GM23248 (cell line): ENCODE measurements around the gene MAP2K5. TPM values are rescaled to one million over a fixed set of nuclear protein-coding genes. Genes with fewer than 3 reads are reported as not detected.
A peak's percentile ranks its signal among the peaks of the same experiment; 100 is the strongest.

Experiments
- DNase-seq: peaks from one replicate; pipeline ENCODE4 v3.0.0-alpha.2; 2015
- H2AFZ ChIP-seq: fragments of 200-600 bp; sonication (generic); 2 replicates; pipeline ENCODE4 v1.6.1; 2016; ENCODE audit warnings: antibody characterized with exemption
- H3F3A ChIP-seq: fragments of 200-600 bp; sonication (generic); 2 replicates; pipeline ENCODE4 v1.6.1; 2016; ENCODE audit warnings: mild to moderate bottlenecking, antibody characterized with exemption, mixed run types; ENCODE audit not compliant: insufficient read depth
- H3K27ac ChIP-seq: fragments of 200-600 bp; sonication (generic); 2 replicates; pipeline ENCODE4 v1.5.1; 2016; ENCODE audit warnings: mild to moderate bottlenecking
- H3K27me3 ChIP-seq: fragments of 200-600 bp; sonication (generic); replicated peaks from 2 replicates; pipeline ENCODE4 v1.6.1; 2016; ENCODE audit warnings: mild to moderate bottlenecking; ENCODE audit not compliant: insufficient read depth
- H3K36me3 ChIP-seq: fragments of 200-600 bp; sonication (generic); 2 replicates; pipeline ENCODE4 v1.6.1; 2016; ENCODE audit warnings: low read depth, mild to moderate bottlenecking
- H3K4me1 ChIP-seq: fragments of 200-600 bp; sonication (generic); 2 replicates; pipeline ENCODE4 v1.6.1; 2016; ENCODE audit warnings: mild to moderate bottlenecking; ENCODE audit not compliant: insufficient read depth
- H3K4me2 ChIP-seq: fragments of 200-600 bp; sonication (generic); one replicate; pipeline ENCODE4 v1.6.1; 2016; ENCODE audit warnings: mild to moderate bottlenecking; ENCODE audit not compliant: unreplicated experiment
- H3K4me3 ChIP-seq: fragments of 200-600 bp; sonication (generic); 2 replicates; pipeline ENCODE4 v1.5.1; 2016; ENCODE audit warnings: mild to moderate bottlenecking
- H3K79me2 ChIP-seq: fragments of 200-600 bp; sonication (generic); 2 replicates; pipeline ENCODE4 v1.6.1; 2016; ENCODE audit warnings: mild to moderate bottlenecking; ENCODE audit not compliant: insufficient read depth
- H3K9ac ChIP-seq: fragments of 200-600 bp; sonication (generic); 2 replicates; pipeline ENCODE4 v1.6.1; 2016; ENCODE audit warnings: mild to moderate bottlenecking
- H3K9me2 ChIP-seq: fragments of 200-600 bp; sonication (generic); 2 replicates; pipeline ENCODE4 v1.6.1; 2016; ENCODE audit warnings: mixed run types, mild to moderate bottlenecking, moderate library complexity; ENCODE audit not compliant: insufficient read depth
- H3K9me3 ChIP-seq: fragments of 200-600 bp; sonication (generic); one replicate; pipeline ENCODE4 v1.6.1; 2017; ENCODE audit warnings: low read depth
- H4K20me1 ChIP-seq: fragments of 200-600 bp; sonication (generic); 2 replicates; pipeline ENCODE4 v1.6.0; 2016; ENCODE audit not compliant: insufficient read depth
- EZH2 ChIP-seq: fragments of 200-600 bp; sonication (generic); IDR thresholded peaks from 2 replicates; pipeline ENCODE4 v1.6.1; 2018; ENCODE audit warnings: antibody characterized with exemption, mild to moderate bottlenecking; ENCODE audit not compliant: insufficient read depth, poor library complexity, severe bottlenecking
- EZH2phosphoT487 ChIP-seq: fragments of 200-600 bp; sonication (generic); IDR thresholded peaks from 2 replicates; pipeline ENCODE4 v1.6.1; 2018; ENCODE audit warnings: antibody characterized with exemption, moderate library complexity, mild to moderate bottlenecking, low read depth; ENCODE audit not compliant: insufficient read depth
- WGBS, 2 experiments: methylation state at CpG; one replicate each; pipeline ENCODE4 v1.1.6; 2015 to 2017; ENCODE audit warnings: low lambda C conversion rate in 2 of 2, low coverage in 1 of 2; ENCODE audit errors: missing lambda C conversion rate in 2 of 2; 5-methylcytosine and 5-hydroxymethylcytosine counted together
- in situ Hi-C: fragments of 300-500 bp; cut with MboI; formaldehyde crosslinking; loops from 2 replicates; pipeline ENCODE4 v1.15.0; 2020
- polyA plus RNA-seq: library from polyadenylated mRNA; unstranded; fragments of >200 nt; fragmentation: Nextera tagmentation; extraction: Ambion mirVana; gene quantifications from 2 replicates; pipeline ENCODE4 v1.2.1, GENCODE V29; 2016
- total RNA-seq: library from RNA; depleted of rRNA; stranded (reverse); fragments of >200 nt; shearing (Covaris generic); gene quantifications from 2 replicates; pipeline ENCODE4 v1.2.3, GENCODE V29; 2014

MAP2K5 gene
- total and polyA plus RNA-seq, 2 experiments from 2014 or later, result 2.8 to 15.0 TPM

DNA sequence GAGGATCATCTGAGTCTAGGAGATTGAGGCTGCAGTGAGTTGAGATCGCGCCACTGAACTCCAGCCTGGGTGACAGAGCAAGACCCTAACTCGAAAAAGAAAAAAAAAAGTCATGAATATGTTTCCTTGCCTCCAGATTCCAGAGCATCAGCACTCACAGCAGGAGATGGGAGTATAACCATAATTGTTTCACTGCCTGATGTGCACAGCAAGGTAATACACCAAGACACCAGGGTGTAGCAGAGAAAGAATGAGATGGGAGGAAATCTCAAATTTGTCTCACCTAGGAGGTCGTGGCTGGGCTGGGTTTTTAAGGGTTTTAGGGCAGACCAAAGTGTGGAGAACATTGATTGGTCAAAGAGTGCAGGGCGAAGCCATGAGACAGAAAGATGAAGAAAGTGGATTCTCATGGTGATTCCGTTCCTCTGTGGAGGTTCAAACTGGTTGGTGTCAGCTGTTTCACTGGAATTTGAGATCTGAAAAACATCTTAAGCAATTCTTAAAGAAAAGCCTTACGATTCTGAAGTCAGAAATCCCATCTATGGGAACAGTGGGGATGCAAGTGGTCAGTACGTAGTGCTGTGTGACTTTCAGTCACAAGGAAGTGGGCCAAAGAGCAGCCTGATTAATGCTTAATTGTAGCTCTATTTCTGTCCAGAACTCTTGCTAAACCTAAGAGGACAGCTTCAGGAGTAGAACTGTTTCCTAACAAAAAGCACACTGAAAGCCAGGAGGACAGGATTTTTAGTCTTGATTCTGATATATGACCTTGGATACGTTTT, 29.4 kb upstream of the MAP2K5 start:
- Histone ChIP-seq H3K4me3 (no peak overlapping the region), H3K36me3 (no peaks in the 10 kb centered on the region; the same call in 1 of the 2 replicates), H3K9ac (no peak overlapping the region), H3K27ac (no peak overlapping the region), H3K9me3 (no peaks in the 10 kb centered on the region), H3K79me2 (no peaks in the 10 kb centered on the region), H3K27me3 (no peaks in the 10 kb centered on the region), H3F3A (peaks cover 25% of the 10 kb centered on the region), H2AFZ (no peak overlapping the region), H3K9me2 (no peaks in the 10 kb centered on the region), H3K4me1 (peaks cover 29% of the 10 kb centered on the region), H3K4me2 (no peak overlapping the region), H4K20me1 (no peaks in the 10 kb centered on the region)
- TF ChIP-seq EZH2phosphoT487, result no peak
- no peak for TF ChIP-seq EZH2
- 78 to 79% methylated on average over 9 of the region's 9 CpGs for WGBS, 2 experiments
- DNase-seq, result no peak
- in situ Hi-C loops, result no loop called here

DNA sequence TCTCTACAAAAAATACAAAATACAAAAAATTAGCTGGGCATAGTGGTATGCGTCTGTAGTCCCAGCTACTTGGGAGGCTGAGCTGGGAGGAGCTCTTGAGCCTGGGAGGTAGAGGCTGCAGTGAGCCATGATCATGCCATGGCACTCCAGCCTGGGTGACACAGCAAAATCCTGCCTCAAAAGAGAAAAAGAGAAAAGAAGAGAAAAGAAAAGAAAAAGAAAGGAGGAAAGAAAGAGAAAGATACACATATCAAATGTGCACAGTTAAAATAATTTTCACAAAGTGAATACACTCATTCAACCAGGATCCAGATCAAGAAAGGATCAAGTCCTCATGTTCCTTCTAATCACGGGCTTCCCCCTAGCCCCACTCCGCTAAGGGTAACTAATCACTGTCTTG, 27.4 kb upstream of the MAP2K5 start:
- in situ Hi-C loops, result no loop called here
- H3K27ac ChIP-seq, result no peak overlapping the region
- no peak overlapping the region for H2AFZ ChIP-seq
- no peaks in the 10 kb centered on the region; the same call in 1 of the 2 replicates for H3K36me3 ChIP-seq
- TF ChIP-seq EZH2 (no peak), EZH2phosphoT487 (no peak)
- DNase-seq, result no peak
- no peaks in the 10 kb centered on the region for H3K9me2 ChIP-seq
- H3K79me2 ChIP-seq, result no peaks in the 10 kb centered on the region
- peaks cover 24% of the 10 kb centered on the region for H3F3A ChIP-seq
- no peaks in the 10 kb centered on the region for H4K20me1 ChIP-seq
- no peak overlapping the region for H3K9ac ChIP-seq
- no peaks in the 10 kb centered on the region for H3K27me3 ChIP-seq
- WGBS, 2 experiments, result 99% methylated on average over 3 of the region's 3 CpGs
- no peak overlapping the region for H3K4me3 ChIP-seq
- no peak overlapping the region for H3K4me2 ChIP-seq
- H3K4me1 ChIP-seq, result peaks cover 21% of the 10 kb centered on the region
- H3K9me3 ChIP-seq, result no peaks in the 10 kb centered on the region

DNA sequence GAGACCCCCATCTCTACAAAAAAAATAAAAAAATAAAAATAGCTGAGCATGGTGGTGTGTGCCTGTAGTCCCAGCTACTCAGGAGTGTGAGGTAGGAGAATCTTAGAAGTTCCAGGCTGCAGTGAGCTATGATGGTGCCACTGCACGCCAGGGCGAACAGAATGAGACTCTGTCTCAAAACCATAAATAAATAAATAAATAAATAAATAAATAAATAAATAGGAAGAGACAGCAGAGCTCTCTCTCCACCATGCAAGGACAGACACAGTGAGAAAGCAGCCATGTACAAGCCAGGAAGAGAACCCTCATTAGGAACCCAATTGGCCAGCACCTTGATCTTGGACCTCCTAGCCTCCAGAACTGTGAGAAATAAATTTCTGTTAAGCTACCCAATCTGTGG, 26.9 kb upstream of the MAP2K5 start:
- in situ Hi-C loops, result no loop called here
- Histone ChIP-seq H3K79me2 (no peaks in the 10 kb centered on the region), H3K27ac (no peak overlapping the region), H3K36me3 (no peaks in the 10 kb centered on the region; the same call in 1 of the 2 replicates), H4K20me1 (no peaks in the 10 kb centered on the region), H3K9me2 (no peaks in the 10 kb centered on the region), H3K27me3 (no peaks in the 10 kb centered on the region), H3K4me2 (no peak overlapping the region), H2AFZ (no peak overlapping the region), H3F3A (peaks cover 20% of the 10 kb centered on the region), H3K9ac (no peak overlapping the region), H3K4me3 (no peak overlapping the region), H3K9me3 (no peaks in the 10 kb centered on the region), H3K4me1 (peaks cover 20% of the 10 kb centered on the region)
- 97 to 100% methylated on average over 2 of the region's 2 CpGs for WGBS, 2 experiments
- TF ChIP-seq EZH2phosphoT487 (no peak), EZH2 (no peak)
- DNase-seq, result no peak

DNA sequence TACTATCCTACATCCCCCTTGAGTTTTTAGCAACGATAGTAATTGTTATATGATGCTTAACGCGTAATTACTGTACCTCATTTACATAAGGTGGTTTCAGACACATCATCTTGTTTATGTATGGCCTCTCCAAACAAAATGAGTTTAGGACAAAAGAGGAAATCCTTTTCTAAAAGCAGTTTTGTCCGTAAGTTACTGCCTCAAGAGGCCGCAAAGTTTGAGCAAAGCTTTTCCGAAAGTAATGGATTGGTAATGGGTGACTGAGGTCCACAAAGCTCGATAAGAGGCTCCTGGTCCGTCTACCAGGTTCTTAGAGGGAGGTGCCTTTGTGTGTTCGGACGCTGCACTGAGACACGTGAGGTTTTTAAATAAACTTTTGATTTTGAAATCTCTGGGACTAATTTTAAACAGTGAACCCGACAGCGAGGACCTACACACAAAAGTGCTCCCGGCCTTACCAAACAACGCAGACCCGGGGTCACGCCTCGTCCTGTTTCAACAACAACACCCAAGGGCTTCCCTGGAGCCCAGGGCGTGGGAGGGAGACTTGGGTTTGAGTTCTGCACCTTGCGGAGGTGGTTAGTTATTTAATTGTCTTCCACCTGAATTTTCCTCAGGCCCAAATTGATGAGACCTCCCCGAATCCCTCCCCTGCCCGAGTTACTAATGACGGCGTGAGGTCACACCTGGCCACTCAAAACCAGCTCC, 22.0 kb upstream of the MAP2K5 start:
- Histone ChIP-seq H3K4me1 (peaks cover 27% of the 10 kb centered on the region), H3F3A (peaks cover 12% of the 10 kb centered on the region), H3K4me3 (peak overlapping the region; percentile 97), H2AFZ (peak overlapping the region; percentile 93), H3K27ac (peak overlapping the region; percentile 93), H3K79me2 (peaks cover 39% of the 10 kb centered on the region), H3K9me2 (no peaks in the 10 kb centered on the region), H4K20me1 (no peaks in the 10 kb centered on the region), H3K9me3 (no peaks in the 10 kb centered on the region), H3K9ac (peak overlapping the region; percentile 96), H3K4me2 (peak overlapping the region; percentile 90), H3K27me3 (no peaks in the 10 kb centered on the region), H3K36me3 (no peaks in the 10 kb centered on the region; the same call in 1 of the 2 replicates)
- in situ Hi-C loops, result no loop called here
- WGBS, 2 experiments, result 34% methylated on average over 24 of the region's 24 CpGs
- no peak for TF ChIP-seq EZH2
- no peak for TF ChIP-seq EZH2phosphoT487
- peak; percentile 43 for DNase-seq
